ENCODE data around the gene LFNG. TPM values are rescaled to one million over a fixed set of nuclear protein-coding genes. Genes with fewer than 3 reads are reported as not detected.

Gene LFNG
- polyA plus RNA-seq, 2 of the 4 experiments (the other 2 are of a cell fraction) = 2.3 to 7.3 TPM

GRCh38 chr7:2555121-2556052 is 35.8 kb downstream of the LFNG start, which contains the start of gene BRAT1 (continued):
- TF ChIP-seq, protein P1, sequence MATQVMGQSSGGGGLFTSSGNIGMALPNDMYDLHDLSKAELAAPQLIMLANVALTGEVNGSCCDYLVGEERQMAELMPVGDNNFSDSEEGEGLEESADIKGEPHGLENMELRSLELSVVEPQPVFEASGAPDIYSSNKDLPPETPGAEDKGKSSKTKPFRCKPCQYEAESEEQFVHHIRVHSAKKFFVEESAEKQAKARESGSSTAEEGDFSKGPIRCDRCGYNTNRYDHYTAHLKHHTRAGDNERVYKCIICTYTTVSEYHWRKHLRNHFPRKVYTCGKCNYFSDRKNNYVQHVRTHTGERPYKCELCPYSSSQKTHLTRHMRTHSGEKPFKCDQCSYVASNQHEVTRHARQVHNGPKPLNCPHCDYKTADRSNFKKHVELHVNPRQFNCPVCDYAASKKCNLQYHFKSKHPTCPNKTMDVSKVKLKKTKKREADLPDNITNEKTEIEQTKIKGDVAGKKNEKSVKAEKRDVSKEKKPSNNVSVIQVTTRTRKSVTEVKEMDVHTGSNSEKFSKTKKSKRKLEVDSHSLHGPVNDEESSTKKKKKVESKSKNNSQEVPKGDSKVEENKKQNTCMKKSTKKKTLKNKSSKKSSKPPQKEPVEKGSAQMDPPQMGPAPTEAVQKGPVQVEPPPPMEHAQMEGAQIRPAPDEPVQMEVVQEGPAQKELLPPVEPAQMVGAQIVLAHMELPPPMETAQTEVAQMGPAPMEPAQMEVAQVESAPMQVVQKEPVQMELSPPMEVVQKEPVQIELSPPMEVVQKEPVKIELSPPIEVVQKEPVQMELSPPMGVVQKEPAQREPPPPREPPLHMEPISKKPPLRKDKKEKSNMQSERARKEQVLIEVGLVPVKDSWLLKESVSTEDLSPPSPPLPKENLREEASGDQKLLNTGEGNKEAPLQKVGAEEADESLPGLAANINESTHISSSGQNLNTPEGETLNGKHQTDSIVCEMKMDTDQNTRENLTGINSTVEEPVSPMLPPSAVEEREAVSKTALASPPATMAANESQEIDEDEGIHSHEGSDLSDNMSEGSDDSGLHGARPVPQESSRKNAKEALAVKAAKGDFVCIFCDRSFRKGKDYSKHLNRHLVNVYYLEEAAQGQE (IDR thresholded peaks at IDR 0.05) = no peak
- TF ChIP-seq HMGXB4 (CRISPR knock-in tag; IDR thresholded peaks at IDR 0.05; ENCODE audit: borderline replicate concordance) = peak; percentile 72; the same call in 1 of the 2 replicates
- TF ChIP-seq NPAS2 (CRISPR knock-in tag; IDR thresholded peaks at IDR 0.05; ENCODE audit: borderline replicate concordance) = no peak
- no peak for TF ChIP-seq RFX5 (IDR thresholded peaks at IDR 0.05)
- no peak for TF ChIP-seq ZSCAN20 (CRISPR knock-in tag; IDR thresholded peaks at IDR 0.05)
- no peak for TF ChIP-seq KDM5A (IDR thresholded peaks at IDR 0.05)
- no peak for TF ChIP-seq MAFK (IDR thresholded peaks at IDR 0.05; ENCODE audit: partially characterized antibody)
- peak; percentile 14 to 16; a peak in 2 of 5 replicates for TF ChIP-seq RAD21 (conservative IDR thresholded peaks at IDR 0.05 in 1 of 2, IDR thresholded peaks at IDR 0.05 in 1 of 2)
- no peak for TF ChIP-seq RNF2 (IDR thresholded peaks at IDR 0.05; ENCODE audit: borderline replicate concordance, low read depth)
- TF ChIP-seq TP53 (CRISPR knock-in tag; IDR thresholded peaks at IDR 0.05) = no peak
- peak; percentile 70; the same call in 1 of the 3 replicates for TF ChIP-seq BCL3 (IDR thresholded peaks at IDR 0.05)
- TF ChIP-seq MAZ (IDR thresholded peaks at IDR 0.05; ENCODE audit: borderline replicate concordance, low read depth, low read length) = no peak
- no peak for TF ChIP-seq HOXB5 (CRISPR knock-in tag; IDR thresholded peaks at IDR 0.05)
- TF ChIP-seq E2F6 (IDR thresholded peaks at IDR 0.05; ENCODE audit: borderline replicate concordance, low read depth) = peak; percentile 17; the same call in 1 of the 2 replicates
- TF ChIP-seq HOXB13 (CRISPR knock-in tag; IDR thresholded peaks at IDR 0.05; ENCODE audit: low read depth) = no peak
- TF ChIP-seq FOSL2 (IDR thresholded peaks at IDR 0.05) = no peak
- TF ChIP-seq FOSL2 (CRISPR knock-in tag; IDR thresholded peaks at IDR 0.05) = no peak
- no peak for TF ChIP-seq TFCP2L1 (CRISPR knock-in tag; IDR thresholded peaks at IDR 0.05)
- TF ChIP-seq SMC3 (IDR thresholded peaks at IDR 0.05) = no peak; the same call in 2 of the 3 replicates
- no peak for TF ChIP-seq CEBPB (IDR thresholded peaks at IDR 0.05)
- no peak for TF ChIP-seq ZNF302 (CRISPR knock-in tag; IDR thresholded peaks at IDR 0.05)
